Measurements from ENCODE around the gene CHST14.
"Not testable (repeated sequence)": the region's sequence is repeated elsewhere in the genome, so short reads cannot be mapped to it uniquely, and the experiment has no call there.

The CHST14 gene

DNA sequence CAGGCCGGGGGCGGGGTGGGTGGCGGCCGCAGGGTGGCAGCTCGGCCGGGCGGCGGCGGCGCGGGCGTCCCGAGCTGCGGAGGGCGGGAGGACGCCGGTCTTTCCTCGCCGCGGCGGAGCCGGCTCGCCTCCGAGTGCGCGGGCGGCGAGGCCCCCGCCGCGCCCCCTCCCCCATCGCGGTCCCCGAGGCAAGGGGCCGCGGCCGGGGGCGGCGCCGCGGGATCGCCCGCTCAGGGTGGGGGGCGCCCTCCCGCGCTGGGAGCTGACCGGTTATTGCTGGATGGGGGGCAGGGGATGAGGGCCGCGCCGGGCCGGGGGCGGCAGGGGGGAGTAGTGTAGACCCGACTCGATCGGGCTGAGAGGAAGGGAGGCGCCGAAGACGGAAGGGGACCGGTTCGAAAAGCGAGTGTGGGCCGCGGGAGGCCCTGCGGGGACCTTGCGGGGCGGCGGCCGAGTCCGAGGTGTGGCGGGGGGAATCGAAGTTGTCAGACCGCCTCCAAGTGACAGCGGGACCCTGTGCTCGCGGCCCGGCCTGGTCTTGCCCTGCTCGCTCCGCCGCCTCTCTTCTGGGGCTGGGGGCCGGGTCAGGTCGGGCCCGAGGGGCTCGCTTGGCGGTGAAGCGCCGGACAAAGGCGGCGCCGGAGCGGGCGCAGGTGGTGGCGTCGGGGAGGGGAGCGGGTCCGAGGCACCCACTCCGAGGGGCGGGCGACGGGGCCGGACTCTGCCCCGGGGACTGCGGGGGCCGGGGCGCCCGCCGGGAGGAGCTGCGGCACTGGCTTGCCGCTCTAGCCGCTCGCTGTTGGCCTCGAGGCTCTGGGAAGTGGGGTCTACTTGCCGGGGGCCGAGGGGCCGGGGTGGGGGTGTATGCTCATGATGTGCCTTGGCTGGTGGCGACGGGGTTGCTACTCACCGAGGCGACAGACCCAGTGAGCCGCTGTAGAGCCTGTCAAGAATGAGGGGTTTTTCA lies 28.9 kb upstream of the CHST14 start:
- DNase-seq = no peak

DNA sequence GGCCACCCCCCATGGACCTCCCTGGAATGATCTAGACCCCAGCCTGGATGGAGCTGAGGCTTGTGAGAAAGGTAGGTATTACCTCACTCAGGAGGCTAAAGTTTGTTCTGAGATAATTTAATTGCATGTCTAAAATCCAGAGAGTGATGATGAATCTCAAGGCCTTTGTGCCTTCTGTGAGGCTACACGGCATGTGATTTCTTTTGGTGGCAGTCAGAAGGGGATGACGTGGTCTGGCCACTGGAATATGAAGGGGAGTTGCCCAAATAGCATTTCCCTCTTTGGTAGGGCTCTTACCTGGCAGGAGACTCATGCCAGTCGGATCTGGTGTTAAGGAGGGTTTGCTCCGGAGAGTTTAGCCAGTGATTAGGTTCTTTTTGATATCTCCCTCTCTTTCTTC lies 27.5 kb upstream of the CHST14 start:
- no peak for DNase-seq

DNA sequence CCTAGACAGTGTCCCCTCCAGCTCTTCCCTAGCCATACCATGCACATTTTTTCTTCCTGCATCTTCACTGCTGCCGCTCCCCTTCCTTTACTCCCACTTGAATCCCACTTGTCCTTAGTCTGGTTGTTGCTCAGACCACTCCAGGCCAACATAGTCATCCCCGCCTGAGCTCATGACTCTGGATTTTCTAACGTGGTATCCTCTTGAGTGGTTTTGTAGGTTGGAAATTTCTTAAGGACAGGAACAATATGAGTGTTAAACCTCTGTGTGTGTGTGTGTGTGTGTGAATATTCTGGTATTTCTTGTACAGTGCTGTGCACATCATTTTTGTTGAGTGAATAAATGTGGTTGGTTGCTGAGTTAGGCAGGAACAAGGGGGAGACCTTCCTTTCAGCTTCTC lies 26.9 kb upstream of the CHST14 start:
- DNase-seq = no peak

DNA sequence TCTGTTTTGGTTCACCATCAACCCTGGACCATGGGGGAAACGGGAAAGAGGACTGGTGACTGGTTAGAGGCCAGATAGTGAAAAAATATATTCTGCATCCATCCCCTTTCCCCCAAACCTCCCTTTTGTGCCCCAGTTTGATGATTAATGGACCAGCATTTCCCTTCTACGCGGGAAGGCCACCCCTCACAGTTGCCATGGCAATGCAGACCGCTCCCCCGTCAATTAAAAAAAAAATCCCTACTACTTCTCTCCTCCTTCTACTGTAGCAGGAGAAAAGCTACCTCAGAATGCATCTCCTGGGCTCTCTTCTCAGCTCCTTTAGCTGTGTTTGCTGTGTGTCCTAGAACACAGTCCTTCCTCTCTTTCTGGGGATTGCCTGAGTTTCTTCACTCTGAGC lies 26.0 kb upstream of the CHST14 start:
- DNase-seq = no peak

DNA sequence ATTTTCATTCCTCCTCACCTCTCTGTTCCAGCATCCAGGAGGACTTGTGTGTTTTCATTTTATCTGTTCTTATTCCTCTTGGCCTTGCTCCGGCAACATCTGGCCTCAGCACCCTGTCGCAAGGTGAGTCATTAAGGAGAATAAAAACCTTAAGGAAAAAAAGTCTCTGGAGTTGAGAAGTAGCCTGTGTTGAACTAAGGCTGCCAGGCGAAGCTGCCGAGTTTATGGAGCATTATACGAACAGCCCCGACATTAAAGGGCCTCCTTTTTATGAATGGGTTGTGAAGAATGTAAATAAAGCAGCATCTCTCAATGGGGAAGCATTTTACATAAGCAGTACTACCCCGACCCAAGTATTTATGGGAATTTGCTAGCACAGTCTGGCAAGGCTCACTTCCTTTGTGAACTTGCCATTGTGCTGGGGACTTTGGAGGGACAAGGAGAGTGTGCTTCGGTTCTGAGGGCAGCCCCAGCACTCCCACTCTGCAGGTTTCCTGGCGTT lies 25.3 kb upstream of the CHST14 start:
- DNase-seq = no peak

DNA sequence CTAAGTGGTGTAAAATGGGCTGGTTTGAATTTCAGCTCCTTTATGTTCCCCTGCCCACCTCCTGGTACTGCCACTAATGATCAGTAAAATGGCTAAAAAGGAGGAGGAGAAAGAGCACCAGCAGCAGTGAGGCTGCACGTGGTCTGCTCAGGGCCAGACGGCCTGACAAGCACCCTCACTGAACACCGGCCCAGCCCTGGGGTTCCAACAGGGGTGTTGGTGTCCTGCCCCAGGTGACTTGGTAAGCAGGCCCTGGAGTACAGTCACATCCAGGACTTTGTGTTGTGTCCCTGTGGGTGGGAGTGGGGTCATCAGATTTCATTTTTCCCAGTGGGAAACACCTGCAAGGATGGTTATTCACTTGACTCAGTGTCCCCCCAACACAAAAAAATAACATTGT lies 24.6 kb upstream of the CHST14 start:
- no peak for DNase-seq

DNA sequence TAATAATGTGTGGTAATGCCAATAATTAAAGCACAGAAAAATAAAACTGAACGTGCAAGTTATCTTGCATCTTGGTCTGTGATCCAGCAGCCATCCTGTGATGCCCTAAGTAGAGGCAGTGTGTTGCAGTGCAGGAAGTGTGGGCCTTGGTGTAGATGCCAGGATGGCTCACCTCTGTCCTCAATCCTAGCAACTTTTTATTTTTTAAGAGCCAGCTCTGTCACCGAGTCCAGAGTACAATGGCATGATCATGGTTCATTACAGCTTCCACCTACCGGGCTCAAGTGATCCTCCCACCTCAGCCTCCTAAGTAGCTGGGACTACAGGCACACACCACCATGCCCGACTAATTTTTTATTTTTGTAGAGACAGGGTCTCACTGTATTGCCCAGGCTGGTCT lies 22.4 kb upstream of the CHST14 start:
- DNase-seq = no peak

DNA sequence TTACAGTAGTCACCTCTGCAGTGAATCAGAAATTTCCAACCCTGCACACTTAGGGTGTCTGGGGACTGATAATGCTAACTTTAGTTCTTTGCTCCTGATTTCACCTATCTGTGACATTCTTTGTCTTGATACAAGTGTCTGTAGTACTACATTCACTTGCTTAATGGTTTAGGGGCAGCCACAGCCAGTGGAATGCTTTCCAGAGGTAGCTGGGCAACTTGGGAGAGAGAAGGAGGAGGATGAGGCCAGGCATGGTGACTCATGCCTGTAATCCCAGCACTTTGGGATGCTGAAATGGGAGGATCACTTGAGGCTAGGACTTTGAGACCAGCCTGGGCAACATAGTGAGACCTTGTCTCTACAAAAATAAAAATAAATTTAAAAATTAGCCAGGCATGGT lies 21.5 kb upstream of the CHST14 start:
- DNase-seq = no peak

DNA sequence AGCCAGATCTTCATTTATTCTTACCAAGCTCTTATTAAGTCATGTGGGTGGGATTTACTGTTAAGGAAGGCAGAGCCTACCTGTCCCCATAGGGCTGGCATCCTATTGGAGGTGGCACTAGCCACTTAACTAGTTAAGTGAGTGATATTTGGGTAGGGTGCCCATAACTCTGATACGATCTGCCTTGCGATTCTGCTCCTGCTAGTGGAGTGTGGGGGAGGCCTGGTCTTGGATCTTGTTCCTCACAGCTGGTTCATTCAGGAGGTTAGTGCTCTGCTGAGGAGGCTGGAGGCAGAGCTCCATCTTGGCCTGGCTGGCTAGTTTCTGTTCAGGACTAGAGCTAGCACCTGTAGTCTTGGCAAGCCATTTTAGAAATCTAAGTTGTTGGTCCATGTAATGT lies 20.7 kb upstream of the CHST14 start:
- no peak for DNase-seq

DNA sequence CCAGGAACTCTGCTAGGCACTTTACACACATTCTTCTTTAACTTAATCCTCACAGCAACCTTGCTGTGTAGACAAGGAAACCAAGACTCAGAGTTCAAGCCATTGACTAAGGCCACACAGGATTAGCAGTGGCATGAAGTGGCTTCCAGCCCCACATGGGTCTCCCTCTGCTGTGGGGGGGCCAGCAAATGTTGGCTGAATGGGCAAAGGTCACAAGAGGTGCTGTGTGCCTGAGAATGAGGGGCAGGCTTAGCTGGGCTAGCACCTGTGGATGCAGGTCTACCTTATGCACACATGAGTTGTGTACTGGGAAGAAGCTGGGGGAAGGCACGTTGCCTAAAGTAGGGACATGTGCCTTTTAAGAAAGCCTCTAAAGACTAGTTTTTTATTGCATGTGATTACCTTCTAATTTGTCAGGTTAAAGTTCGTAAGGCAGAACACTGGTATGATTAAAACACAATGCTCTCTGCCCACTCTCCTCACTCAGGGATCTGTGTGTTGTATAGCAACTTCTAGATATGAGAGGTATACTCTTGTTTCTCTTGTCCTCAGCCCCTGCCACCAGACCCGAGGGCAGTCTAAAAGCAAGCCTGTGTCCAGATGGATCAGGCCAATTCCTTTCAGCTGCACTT lies 19.1 kb upstream of the CHST14 start:
- DNase-seq = no peak

DNA sequence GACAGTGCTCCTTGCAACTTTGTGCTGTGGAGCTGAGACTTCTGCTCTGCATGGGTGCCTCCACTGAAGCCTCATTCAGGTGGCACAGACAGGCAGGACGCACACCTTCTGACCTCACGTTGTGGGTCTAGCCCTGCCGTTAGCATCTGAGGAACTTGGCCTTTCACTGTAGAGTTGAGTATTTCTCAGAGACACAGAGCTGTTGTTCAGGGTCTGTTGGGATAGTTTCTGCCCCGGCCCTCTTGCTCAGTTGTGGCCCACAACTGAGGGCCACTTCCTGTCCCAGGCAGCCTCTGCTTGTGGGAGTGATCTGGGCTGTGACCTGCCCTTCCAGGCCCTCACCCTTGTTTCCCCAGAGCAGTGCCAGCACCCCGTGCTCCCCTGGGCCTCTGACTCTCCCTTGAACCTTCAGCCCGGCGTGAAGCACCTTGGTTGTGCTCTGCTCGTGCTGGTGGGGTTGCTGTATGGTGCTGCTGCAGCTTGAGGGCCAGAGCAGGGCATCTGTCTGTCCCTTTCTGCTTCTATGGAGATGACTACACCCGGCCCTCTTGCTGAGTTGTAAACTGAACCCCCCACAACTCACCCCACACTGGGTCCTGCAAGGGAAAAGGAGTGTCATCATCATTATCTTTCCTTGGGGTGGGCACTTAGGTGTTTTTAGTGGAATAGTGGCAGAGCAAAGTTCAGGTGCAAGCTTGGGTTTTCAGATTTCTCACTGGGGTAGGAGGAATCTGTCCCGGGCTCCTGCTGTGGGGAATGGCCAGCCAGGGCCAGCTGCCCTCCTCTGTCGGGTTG lies 18.3 kb upstream of the CHST14 start:
- no peak for DNase-seq

DNA sequence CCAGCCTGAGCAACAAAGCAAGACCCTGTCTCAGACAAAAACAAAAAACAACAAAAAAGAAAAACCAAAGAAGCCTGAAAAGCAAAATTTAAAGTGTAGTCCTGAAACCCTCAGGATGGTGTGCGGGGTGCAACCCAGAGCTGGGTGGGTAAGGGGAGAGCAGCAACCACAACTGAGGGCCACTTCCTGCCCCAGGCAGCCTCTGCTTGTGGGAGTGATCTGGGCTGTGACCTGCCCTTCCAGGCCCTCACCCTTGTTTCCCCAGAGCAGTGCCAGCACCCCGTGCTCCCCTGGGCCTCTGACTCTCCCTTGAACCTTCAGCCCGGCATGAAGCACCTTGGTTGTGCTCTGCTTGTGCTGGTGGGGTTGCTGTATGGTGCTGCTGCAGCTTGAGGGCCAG lies 16.8 kb upstream of the CHST14 start:
- not testable (repeated sequence) for DNase-seq

DNA sequence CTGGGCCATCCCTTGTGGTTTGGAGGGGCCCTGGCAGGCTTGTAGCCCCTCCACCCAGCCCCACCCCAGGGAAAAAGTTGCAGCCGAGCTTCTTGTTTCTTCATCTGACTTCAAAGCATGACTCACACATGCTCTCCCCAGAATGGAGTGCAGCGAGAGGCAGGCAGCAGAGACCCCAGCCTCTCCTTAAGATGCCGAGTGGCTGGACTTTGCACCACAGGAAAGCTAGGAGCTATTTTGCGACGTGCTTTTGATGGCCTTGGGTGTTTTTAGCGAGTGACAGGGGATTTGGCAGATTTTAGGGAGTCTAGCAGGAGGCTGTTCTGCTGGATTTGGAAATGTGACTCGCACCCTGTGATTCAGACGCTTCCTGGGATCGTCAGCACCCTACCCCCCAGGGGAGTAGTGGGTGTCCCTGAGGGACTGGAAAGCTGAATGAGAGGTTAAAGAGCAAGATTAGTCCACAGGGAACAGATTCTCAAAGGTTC lies 15.8 kb upstream of the CHST14 start:
- DNase-seq = no peak

DNA sequence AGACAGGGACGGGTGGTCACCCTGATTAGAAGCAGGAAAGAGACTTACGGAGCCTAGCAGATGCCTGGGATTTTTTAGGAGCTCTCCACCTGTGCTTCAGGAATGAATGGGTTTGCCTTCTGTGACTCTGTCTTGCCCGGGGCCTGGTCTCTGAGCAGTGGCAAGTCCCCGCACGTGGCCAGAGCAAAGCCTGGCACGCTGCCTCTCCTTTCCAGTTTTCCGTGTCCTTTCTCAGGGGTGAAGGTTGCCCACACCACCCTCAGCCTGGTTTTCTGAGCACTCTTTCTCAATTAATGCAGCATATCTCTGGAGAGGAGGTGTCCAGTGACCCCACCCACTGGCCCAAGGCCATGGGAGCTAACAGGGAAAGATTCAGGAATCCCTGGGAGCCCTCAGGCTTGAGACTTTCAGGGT lies 14.5 kb upstream of the CHST14 start:
- DNase-seq = no peak

DNA sequence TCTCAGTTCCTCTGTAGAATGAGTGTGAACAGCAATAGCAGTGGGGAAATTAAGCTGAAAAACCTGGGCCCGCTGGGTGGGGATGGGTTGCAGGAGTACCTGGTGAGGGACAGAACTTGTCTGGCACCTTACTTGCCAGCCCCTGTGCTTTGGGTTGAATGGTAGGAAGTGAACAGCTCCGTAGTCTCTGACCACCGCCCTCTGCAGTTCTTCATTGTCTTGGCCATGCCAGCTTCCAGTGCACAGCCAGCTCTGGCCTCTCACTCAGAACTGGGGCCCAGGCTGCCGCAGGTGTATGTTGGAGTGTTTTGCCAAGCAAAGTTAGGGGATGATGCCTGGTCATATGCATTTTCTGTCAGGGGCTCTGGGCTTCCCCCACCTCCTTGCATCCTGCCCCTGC lies 14.0 kb upstream of the CHST14 start:
- DNase-seq = no peak

DNA sequence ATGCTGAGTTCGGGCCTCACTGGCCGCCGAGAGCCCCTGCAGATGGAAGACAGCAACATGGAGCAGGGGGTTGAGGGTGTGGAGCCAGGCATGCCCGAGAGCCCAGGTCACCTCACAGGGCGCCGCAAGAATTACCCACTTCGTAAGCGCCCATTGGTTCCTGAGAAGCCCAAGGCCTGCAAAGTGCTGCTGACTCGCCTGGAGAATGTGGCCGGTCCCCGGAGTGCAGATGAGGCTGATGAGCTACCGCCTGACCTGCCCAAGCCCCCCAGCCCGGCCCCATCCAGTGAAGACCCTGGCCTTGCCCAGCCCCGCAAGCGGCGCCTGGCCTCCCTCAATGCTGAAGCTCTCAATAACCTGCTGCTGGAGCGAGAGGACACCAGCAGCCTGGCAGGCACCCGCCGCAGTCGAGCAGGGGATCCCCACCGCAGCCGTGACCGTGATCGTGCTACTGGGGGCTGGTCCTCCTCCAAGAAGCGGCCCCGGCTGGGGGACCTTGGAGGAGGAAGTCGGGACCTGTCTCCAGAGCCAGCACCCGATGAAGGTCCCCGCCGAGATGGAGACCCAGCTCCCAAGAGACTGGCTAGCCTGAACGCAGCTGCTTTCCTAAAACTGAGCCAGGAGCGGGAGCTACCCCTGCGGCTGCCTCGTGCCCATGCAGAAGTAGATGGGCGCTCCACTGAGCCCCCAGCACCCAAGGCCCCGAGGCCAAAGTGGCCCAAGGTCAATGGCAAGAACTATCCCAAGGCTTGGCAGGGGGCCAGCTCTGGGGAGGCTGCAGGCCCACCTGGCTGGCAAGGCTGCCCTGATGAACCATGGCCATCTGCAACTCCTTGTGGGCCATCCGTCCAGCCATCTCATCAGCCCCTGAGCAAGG lies 12.1 kb upstream of the CHST14 start:
- DNase-seq = no peak

DNA sequence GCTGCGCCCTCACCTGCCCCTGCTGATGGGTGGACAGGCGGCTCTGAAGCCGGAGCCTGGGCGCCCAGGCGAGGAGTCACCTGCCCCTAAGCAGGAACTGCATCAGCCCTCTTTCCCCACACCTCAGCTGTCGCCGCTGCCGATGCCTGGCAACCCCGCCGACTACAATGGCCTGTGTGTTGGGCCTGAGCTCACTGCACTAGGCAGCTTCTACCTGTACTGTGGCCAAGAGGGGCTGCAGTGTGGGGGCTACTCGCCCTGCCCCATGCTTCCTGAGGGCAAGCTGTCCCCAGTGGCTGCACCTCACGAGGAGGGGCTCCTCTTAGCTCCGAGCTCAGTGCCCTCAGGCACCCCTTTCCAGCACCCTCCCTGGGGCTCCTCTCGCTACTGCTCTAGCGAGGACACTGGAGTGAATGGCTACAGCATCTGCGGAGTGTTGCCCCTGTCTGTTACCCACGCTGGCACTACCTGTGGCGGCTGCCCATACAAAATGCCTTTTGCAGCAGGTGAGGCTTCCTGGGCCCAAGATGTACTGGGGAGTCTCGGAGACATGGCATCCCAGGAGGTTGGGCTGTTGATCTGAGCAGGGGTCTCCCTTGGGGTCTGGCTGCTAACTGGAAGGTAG lies 11.3 kb upstream of the CHST14 start:
- no peak for DNase-seq

DNA sequence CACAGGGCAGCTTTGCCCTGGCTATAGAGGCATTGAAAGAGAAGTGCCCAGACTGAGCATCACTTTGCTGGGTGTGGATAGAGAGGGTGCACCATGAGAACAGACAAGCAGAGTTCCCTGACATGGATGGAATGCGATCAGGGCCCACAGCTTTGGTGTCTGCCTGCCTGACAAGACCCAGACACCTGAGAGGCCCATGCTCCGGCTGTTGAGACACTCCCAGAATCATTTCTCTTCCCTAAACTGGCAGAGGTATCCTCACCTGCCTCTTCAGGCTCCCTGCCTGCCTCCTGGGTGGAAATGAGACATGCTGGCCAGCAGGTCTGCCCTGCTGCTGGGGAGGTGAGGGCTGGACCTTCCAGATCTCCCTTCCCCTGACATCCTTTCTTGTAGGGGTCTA lies 10.4 kb upstream of the CHST14 start:
- DNase-seq = no peak

DNA sequence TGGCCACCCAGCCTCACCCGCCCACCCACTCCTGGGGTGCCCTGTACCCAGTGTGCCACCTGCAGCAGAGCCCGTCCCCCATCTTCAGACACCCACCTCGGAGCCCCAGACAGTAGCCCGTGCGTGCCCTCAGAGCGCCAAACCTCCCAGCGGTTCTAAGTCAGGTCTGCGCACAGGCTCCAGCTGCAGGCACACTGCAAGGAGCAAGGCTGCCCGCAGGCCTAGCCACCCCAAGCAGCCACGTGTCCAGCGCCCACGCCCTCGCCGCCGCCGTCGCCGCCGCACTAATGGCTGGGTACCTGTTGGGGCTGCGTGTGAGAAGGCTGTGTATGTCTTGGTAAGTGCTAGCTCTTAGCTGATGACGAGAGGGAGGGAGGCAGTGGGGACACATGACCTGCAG lies 8.8 kb upstream of the CHST14 start:
- DNase-seq = no peak

DNA sequence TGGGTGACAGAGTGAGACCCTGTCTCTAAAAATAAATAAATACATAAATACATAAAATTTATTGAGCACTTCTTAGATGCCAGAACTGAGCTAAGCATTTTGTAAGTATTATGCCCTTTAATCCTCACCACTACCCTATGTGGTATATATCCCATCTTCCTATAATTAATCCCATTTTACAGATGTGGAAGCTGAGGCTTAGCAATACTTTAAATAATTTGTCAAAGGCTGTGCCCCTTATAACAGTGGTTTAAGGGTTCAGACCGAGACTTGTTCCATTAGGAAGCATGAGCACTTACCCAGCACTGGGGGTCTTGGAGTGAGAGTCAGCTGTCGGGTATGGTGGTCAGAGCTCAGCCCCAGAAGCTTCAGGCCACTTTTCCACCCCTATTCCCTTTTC lies 7.5 kb upstream of the CHST14 start:
- no peak for DNase-seq

DNA sequence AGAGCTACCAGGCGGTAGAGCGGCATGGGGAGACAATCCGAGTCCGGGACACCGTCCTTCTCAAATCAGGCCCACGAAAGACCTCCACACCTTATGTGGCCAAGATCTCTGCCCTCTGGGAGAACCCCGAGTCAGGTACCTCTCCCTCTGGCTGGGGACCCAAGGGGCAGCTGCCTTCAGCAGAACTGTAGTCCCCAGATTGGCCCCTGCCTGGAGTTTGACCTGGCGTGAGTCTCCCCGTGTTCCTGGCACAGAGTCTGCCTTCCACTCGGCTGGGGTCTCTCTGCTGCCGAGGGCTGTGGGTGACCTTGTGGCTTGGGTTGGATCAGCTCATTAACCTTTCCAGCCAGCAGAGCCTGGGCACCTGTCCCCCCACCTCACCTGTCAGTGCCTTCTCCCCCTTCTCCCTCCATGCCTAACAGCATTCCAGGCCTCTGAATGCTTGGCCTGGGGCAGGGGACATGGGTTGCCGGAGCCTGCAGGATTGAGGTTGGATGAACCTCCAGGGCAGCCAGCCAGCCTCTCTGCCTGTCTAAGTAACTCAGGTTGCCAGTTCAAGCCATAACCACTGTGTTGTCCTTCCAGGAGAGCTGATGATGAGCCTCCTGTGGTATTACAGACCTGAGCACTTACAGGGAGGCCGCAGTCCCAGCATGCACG lies 6.8 kb upstream of the CHST14 start:
- no peak for DNase-seq
